ENCODE results near the gene TRIM56. TPM values are rescaled to one million over a fixed set of nuclear protein-coding genes. Genes with fewer than 3 reads are reported as not detected.
A peak's percentile ranks its signal among the peaks of the same experiment; 100 is the strongest.

TRIM56 gene
- total and polyA plus RNA-seq, 9 of the 15 experiments (the other 6 are each of a cell fraction or from before 2014, with no cell fraction given), result 2.0 to 29.7 (median 11.6) TPM

DNA sequence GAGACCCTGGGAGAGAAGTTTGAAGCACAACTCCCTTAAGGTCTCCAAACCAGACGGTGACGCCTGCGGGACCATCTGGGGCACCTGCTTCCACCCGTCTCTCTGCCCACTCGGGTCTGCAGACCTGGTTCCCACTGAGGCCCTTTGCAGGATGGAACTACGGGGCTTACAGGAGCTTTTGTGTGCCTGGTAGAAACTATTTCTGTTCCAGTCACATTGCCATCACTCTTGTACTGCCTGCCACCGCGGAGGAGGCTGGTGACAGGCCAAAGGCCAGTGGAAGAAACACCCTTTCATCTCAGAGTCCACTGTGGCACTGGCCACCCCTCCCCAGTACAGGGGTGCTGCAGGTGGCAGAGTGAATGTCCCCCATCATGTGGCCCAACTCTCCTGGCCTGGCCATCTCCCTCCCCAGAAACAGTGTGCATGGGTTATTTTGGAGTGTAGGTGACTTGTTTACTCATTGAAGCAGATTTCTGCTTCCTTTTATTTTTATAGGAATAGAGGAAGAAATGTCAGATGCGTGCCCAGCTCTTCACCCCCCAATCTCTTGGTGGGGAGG, 52.5 kb downstream of the TRIM56 start:
- DNase-seq (ENCODE audit: extremely low read depth in 1 of 4, low spot score in 3 of 4) (peak in 1 of 4 experiments; percentile 10), ATAC-seq (no peak), FAIRE-seq (no peak)
- H3K4me3 ChIP-seq, result peak overlapping the region; percentile 33; the same call in 1 of the 2 replicates
- H3K4me1 ChIP-seq (replicated peaks in 1 of 2; ENCODE audit: control insufficient read depth in 2 of 2, insufficient read depth in 2 of 2, low read length in 2 of 2), result peaks cover 20 to 45% of the 10 kb centered on the region in 2 experiments
- ChIA-PET POLR2A (interaction anchor here (1.1 to 1.9 kb wide), 3 partner anchors 9 to 80 kb away, joined by 3 to 10 read pairs (median 3); partner anchors contain the start of genes PLOD3 and SERPINE1), CTCF (ENCODE audit: low intra/inter-chr PET ratio) (interaction anchor here (0.6 to 1.2 kb wide), 3 partner anchors 43 to 60 kb away, joined by 3 to 6 read pairs (median 4); no protein-coding TSS in a partner anchor)
- H4K20me1 ChIP-seq (replicated peaks; ENCODE audit: control insufficient read depth, insufficient read depth, low read length), result no peaks in the 10 kb centered on the region
- peak overlapping the region; percentile 45 to 79 for H3K9ac ChIP-seq (ENCODE audit: insufficient read depth in 1 of 2, low read depth in 2 of 2, low read length in 2 of 2)
- no peaks in the 10 kb centered on the region for H3K36me3 ChIP-seq (ENCODE audit: control insufficient read depth, insufficient read depth, low read length)
- H3K27me3 ChIP-seq (ENCODE audit: control insufficient read depth in 2 of 2, insufficient read depth in 2 of 2, low read length in 2 of 2), result no peaks in the 10 kb centered on the region
- in situ Hi-C loops (cut with MboI), result no loop called here
- intact Hi-C loops (cut with micrococcal nuclease), result loop anchor here (1.0 to 2.0 kb wide), 3 partner anchors 37 to 241 kb away; no protein-coding TSS in a partner anchor
- H3K9me3 ChIP-seq (replicated peaks; ENCODE audit: control insufficient read depth, insufficient read depth, low read depth, low read length), result no peaks in the 10 kb centered on the region
- BruUV-seq (replicated peaks), result no TSS peak
- H3K4me2 ChIP-seq (ENCODE audit: insufficient read depth, low read length), result peak overlapping the region; percentile 84
- 54% methylated on average over 9 of the region's 9 CpGs for WGBS (ENCODE audit: insufficient coverage, low coverage, missing lambda C conversion rate)
- peak overlapping the region; percentile 98 for H2AFZ ChIP-seq (ENCODE audit: low read depth, low read length)
- H3K27ac ChIP-seq (ENCODE audit: extremely low read depth, low read depth, low read length), result peak overlapping the region; percentile 98
- no peaks in the 10 kb centered on the region for H3K79me2 ChIP-seq (ENCODE audit: control insufficient read depth, insufficient read depth, low read length)
- H3K9me1 ChIP-seq (ENCODE audit: control insufficient read depth, insufficient read depth, low read length), result no peaks in the 10 kb centered on the region
- TF ChIP-seq PCBP1 (IDR thresholded peaks at IDR 0.05; ENCODE audit: low read depth, low read length, poor library complexity, severe bottlenecking), result no peak
- TF ChIP-seq, protein P1, sequence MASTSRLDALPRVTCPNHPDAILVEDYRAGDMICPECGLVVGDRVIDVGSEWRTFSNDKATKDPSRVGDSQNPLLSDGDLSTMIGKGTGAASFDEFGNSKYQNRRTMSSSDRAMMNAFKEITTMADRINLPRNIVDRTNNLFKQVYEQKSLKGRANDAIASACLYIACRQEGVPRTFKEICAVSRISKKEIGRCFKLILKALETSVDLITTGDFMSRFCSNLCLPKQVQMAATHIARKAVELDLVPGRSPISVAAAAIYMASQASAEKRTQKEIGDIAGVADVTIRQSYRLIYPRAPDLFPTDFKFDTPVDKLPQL (IDR thresholded peaks at IDR 0.05; ENCODE audit: extremely low read depth, insufficient read length), result no peak
- no peak for TF ChIP-seq NFXL1 (CRISPR knock-in tag; IDR thresholded peaks at IDR 0.05)
- no peak for TF ChIP-seq NFE2 (IDR thresholded peaks at IDR 0.05; ENCODE audit: low read depth)
- peak in 1 of 3 experiments; percentile 10 for TF ChIP-seq YY1 (IDR thresholded peaks at IDR 0.05; ENCODE audit: borderline replicate concordance in 1 of 3, control insufficient read depth in 1 of 3, extremely low read depth in 1 of 3, insufficient read depth in 3 of 3, insufficient read length in 1 of 3, insufficient replicate concordance in 2 of 3, low read depth in 1 of 3, low read length in 2 of 3)
- TF ChIP-seq COPS2 (conservative IDR thresholded peaks at IDR 0.05), result no peak
- 0 out of 3 replicates have a peak, but pooled peaks of 1 of the 2 experiments have one; percentile 1 for TF ChIP-seq CBX3 (IDR thresholded peaks at IDR 0.05; ENCODE audit: borderline replicate concordance in 1 of 2, low read length in 2 of 2)
- TF ChIP-seq ZNF395 (CRISPR knock-in tag; IDR thresholded peaks at IDR 0.05), result peak; percentile 54; the same call in 1 of the 2 replicates
- no peak for TF ChIP-seq ZNF785 (CRISPR knock-in tag; IDR thresholded peaks at IDR 0.05)
- TF ChIP-seq SRSF3 (IDR thresholded peaks at IDR 0.05; ENCODE audit: insufficient read depth, low read length), result no peak
- TF ChIP-seq, protein P2, sequence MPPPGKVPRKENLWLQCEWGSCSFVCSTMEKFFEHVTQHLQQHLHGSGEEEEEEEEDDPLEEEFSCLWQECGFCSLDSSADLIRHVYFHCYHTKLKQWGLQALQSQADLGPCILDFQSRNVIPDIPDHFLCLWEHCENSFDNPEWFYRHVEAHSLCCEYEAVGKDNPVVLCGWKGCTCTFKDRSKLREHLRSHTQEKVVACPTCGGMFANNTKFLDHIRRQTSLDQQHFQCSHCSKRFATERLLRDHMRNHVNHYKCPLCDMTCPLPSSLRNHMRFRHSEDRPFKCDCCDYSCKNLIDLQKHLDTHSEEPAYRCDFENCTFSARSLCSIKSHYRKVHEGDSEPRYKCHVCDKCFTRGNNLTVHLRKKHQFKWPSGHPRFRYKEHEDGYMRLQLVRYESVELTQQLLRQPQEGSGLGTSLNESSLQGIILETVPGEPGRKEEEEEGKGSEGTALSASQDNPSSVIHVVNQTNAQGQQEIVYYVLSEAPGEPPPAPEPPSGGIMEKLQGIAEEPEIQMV (tag; conservative IDR thresholded peaks at IDR 0.05; ENCODE audit: low read depth), result 0 out of 2 replicates have a peak, but pooled peaks have one; percentile 28
- TF ChIP-seq KLF6 (CRISPR knock-in tag; IDR thresholded peaks at IDR 0.05; ENCODE audit: borderline replicate concordance), result no peak
- no peak for TF ChIP-seq DLX4 (CRISPR knock-in tag; IDR thresholded peaks at IDR 0.05)
- TF ChIP-seq CREB1 (IDR thresholded peaks at IDR 0.05), result no peak
- TF ChIP-seq CREB1 (CRISPR knock-in tag; IDR thresholded peaks at IDR 0.05), result no peak
- no peak; the same call in 1 of the 2 replicates for TF ChIP-seq HMG20B (CRISPR knock-in tag; IDR thresholded peaks at IDR 0.05)

All from K562 (cell line).